Measurements from ENCODE around the gene CAPN1.

CAPN1 gene

DNA sequence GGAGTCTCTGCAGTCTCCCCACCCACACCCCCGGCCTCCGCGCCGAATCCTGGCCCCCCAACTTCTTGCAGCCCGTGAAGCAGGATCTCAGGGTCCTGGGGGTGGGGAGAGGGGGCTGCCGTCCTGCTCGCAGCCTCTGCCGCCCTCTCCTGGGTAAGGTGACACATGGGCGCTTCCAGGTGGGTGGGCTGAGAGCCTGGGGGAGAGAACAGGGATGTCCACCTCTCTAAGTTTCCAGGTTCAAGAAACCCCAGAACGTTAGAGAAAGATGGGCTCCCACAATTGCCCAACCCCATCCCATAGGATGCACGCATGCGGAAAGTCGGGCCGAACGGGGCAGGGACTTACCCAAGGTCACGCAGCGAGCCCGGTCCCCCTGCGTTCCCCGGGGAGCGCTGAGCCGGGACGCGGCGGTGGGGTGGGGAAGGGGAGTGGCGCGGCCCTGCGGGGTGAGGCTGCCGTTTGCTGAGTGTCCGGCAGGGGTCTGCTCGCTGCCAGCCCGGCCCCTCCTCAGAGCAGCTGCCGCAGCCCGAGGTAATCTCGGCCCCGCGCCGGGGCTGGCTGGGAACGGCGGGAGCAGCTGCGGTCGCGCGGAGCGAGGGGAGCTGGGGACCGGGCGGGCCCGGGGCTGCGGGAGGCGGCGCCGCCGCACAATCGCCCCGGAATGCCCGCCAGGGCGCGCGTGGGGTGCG lies 705 bp upstream of the CAPN1 start:
- DNase-seq (ENCODE audit: low read depth), result peak; percentile 53
- peak; percentile 30; the same call in 1 of the 2 replicates for TF ChIP-seq CTCF (conservative IDR thresholded peaks at IDR 0.05; ENCODE audit: low read length)
- peak overlapping the region; percentile 91 for H3K4me3 ChIP-seq (ENCODE audit: low read length)

DNA sequence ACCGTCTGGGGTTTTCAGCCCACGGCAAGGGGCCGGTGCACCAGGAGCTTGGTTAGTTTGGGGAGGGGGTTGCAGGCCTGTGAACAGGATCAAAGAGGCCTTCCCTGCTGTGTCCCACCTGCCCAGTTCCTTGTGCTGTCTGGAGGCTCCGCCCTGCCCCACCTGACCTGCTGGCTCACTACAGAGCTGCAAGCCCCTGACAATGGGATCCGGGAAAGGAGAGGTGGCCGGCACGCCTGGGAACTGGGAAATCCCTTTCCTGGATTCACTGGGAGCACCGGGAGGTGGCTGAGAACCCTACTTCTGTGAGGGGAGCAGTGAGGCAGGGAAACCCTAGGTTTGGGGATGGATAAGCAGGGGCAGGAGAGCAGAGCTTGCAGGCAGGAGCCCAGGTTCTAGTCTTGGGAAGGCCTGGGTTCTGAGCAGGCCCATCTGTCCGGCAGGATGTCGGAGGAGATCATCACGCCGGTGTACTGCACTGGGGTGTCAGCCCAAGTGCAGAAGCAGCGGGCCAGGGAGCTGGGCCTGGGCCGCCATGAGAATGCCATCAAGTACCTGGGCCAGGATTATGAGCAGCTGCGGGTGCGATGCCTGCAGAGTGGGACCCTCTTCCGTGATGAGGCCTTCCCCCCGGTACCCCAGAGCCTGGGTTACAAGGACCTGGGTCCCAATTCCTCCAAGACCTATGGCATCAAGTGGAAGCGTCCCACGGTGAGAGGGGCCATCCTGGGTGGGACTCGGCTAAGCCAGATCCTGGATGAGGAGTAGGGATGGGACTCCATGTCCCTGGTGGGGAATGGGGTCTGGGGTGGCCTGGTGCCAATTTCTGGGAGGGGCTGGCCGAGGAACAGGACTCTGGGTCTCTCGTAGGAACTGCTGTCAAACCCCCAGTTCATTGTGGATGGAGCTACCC lies 786 bp downstream of the CAPN1 start:
- DNase-seq (ENCODE audit: low read depth), result peak; percentile 18
- no peak for TF ChIP-seq CTCF (conservative IDR thresholded peaks at IDR 0.05; ENCODE audit: low read length)
- H3K4me3 ChIP-seq (ENCODE audit: low read length), result peak overlapping the region; percentile 91

DNA sequence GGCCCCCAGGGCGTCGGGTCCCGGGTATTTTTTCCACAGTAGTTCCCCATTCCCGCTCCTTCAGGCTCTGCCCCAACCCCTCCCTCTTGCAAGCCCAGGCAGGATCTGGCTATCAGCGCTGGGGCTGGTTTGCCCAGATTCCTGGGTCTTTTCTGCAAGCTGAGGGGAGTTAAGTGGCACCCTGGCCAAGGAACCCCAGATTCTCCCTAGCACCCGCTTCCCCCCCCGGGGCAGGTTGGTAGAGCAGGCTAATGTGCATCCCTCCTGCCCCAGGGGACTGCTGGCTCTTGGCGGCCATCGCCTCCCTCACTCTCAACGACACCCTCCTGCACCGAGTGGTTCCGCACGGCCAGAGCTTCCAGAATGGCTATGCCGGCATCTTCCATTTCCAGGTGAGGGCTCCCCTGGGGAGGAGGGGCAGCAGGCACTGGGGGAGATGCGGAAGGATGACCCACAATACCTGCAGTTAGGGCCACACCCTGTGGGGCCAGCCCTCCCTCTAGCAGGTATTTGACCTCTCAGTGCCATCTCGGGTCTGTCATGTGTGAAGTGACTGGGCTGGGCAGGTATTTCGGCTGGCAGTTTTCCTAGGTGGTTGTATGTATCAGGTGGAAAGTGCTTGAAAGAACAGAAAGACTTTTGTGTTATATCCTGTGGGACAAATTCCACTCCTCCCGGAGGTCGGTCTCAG lies 1.6 kb downstream of the CAPN1 start:
- no peak for TF ChIP-seq CTCF (conservative IDR thresholded peaks at IDR 0.05; ENCODE audit: low read length)
- H3K4me3 ChIP-seq (ENCODE audit: low read length), result peak overlapping the region; percentile 91
- no peak for DNase-seq (ENCODE audit: low read depth)

DNA sequence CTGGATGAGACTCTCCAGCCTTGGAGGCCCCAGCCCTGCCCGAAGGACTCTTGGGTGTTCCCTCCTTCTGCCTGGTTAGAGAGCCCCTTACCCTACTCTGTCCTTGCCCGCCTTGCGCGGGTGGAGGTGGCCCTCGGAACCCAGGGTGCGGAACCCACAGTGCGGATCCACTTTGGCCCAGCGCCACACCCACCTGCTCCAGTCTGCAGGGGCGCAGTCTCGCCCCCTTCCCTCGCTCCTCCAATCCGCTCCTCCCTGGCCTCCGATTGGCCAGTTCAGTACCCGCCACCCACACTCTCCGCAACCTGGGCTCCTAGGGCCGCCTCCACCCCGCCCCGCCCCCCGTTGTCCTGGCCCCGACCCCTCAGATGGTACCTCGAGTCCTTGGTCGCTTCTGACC lies 2.4 kb downstream of the CAPN1 start:
- H3K4me3 ChIP-seq (ENCODE audit: low read length), result no peak overlapping the region; the same call in 1 of the 2 replicates

GRCh38 chr11:65185171-65185570 lies 3.4 kb downstream of the CAPN1 start:
- H3K4me3 ChIP-seq (ENCODE audit: low read length), result no peak overlapping the region

More for the DNA sequence above, 2.4 kb downstream of the CAPN1 start:
- no peak for TF ChIP-seq CTCF (conservative IDR thresholded peaks at IDR 0.05; ENCODE audit: low read length)
- no peak for DNase-seq (ENCODE audit: low read depth)

GRCh38 chr11:65185869-65186341 lies 4.2 kb downstream of the CAPN1 start:
- no peak for DNase-seq (ENCODE audit: low read depth)
- no peak overlapping the region for H3K4me3 ChIP-seq (ENCODE audit: low read length)

More at GRCh38 chr11:65185171-65185570, 3.4 kb downstream of the CAPN1 start:
- no peak for TF ChIP-seq CTCF (conservative IDR thresholded peaks at IDR 0.05; ENCODE audit: low read length)
- no peak for DNase-seq (ENCODE audit: low read depth)

More at GRCh38 chr11:65185869-65186341, 4.2 kb downstream of the CAPN1 start:
- TF ChIP-seq CTCF (conservative IDR thresholded peaks at IDR 0.05; ENCODE audit: low read length), result no peak
